HepG2 (cell line): ENCODE measurements around the gene CCDC150. TPM values are rescaled to one million over a fixed set of nuclear protein-coding genes. Genes with fewer than 3 reads are reported as not detected.

Source experiments
- ATAC-seq: fragments of 200-7000 bp; cut with Tn5 transposase; 3 replicates; pipeline ENCODE4 v1.9.1; 2020; ENCODE audit warnings: mild to moderate bottlenecking, moderate library complexity
- BruUV-seq: library from RNA; stranded (reverse); fragments of 400-500 nt; replicated peaks from 2 replicates; lab custom pipeline; 2021; lab: Mats Ljungman, UMichigan
- CTCF ChIA-PET: fragments of 300-600 bp; formaldehyde crosslinking; extraction: SDS; loops from one replicate; lab custom pipeline; 2021; ENCODE audit warnings: low total read pairs, inconsistent platforms, low intra/inter-chr PET ratio; lab: Yijun Ruan, JAX
- POLR2A ChIA-PET: fragments of 350-600 bp; sonication (Branson Sonifier 250); formaldehyde crosslinking; loops from one replicate; lab custom pipeline; 2020; ENCODE audit warnings: antibody characterized with exemption, inconsistent platforms; lab: Yijun Ruan, JAX
- DNase-seq: peaks from one replicate; pipeline ENCODE4 v3.0.0-alpha.2; 2015; ENCODE audit warnings: low spot score
- FAIRE-seq: peaks from 3 replicates; lab custom pipeline; 2011; peaks lifted over from hg19 to GRCh38; lab: Jason Lieb, UNC
- H2AFZ ChIP-seq: one replicate; pipeline ENCODE4 v1.6.1; 2011; ENCODE audit warnings: low read length, inconsistent platforms
- H3K27ac ChIP-seq: fragments of 300-600 bp; 3 replicates; pipeline ENCODE4 v1.8.0; 2011; ENCODE audit warnings: mixed run types, mild to moderate bottlenecking, mixed read lengths, low read length, inconsistent platforms; ENCODE audit not compliant: insufficient read depth; ENCODE audit errors: extremely low read length
- H3K27me3 ChIP-seq, 2 experiments: fragments of 200-600 bp in 1 of 2; 2 replicates in 1 of 2; 3 replicates in 1 of 2; pipeline versions ENCODE4 v1.6.0 to v1.8.0; 2011; ENCODE audit warnings: low read length in 2 of 2, mild to moderate bottlenecking in 2 of 2, moderate library complexity in 2 of 2, inconsistent platforms in 1 of 2; ENCODE audit not compliant: insufficient read depth in 2 of 2, control insufficient read depth in 1 of 2
- H3K36me3 ChIP-seq, 2 experiments: fragments of 200-600 bp in 1 of 2; replicated peaks in 1 of 2; 2 replicates in 1 of 2; 3 replicates in 1 of 2; pipeline versions ENCODE4 v1.5.1 to v1.8.0; 2011; ENCODE audit warnings: low read length in 2 of 2, inconsistent platforms in 1 of 2; ENCODE audit not compliant: insufficient read depth in 2 of 2, control insufficient read depth in 1 of 2
- H3K4me1 ChIP-seq: 2 replicates; pipeline ENCODE4 v1.5.1; 2012; ENCODE audit warnings: low read length, inconsistent platforms; ENCODE audit not compliant: insufficient read depth
- H3K4me2 ChIP-seq: 2 replicates; pipeline ENCODE4 v1.6.0; 2011; ENCODE audit warnings: low read depth, low read length, inconsistent platforms
- H3K4me3 ChIP-seq, 3 experiments: fragments of 200-600 bp in 1 of 3; sonication (generic), shearing (Covaris generic) in 1 of 3; replicated peaks in 1 of 3; 2 replicates each; pipeline ENCODE4 v1.5.1; 2011 to 2016; ENCODE audit warnings: low read length in 3 of 3, inconsistent platforms in 2 of 3, low read depth in 2 of 3, mild to moderate bottlenecking in 2 of 3, control low read depth in 1 of 3, mixed read lengths in 1 of 3; ENCODE audit not compliant: insufficient read depth in 1 of 3
- H3K79me2 ChIP-seq: one replicate; pipeline ENCODE4 v1.6.1; 2011; ENCODE audit warnings: low read length, inconsistent platforms; ENCODE audit not compliant: insufficient read depth
- H3K9ac ChIP-seq: 2 replicates; pipeline ENCODE4 v1.6.0; 2011; ENCODE audit warnings: mild to moderate bottlenecking, low read depth, low read length, inconsistent platforms; ENCODE audit not compliant: insufficient read depth
- H3K9me3 ChIP-seq: 2 replicates; pipeline ENCODE4 v1.5.1; 2012; ENCODE audit warnings: mild to moderate bottlenecking, low read length
- H4K20me1 ChIP-seq: 2 replicates; pipeline ENCODE4 v1.6.0; 2011; ENCODE audit warnings: inconsistent platforms, mild to moderate bottlenecking, low read length, moderate library complexity; ENCODE audit not compliant: insufficient read depth
- BORCS8-MEF2B ChIP-seq: sonication (generic); formaldehyde crosslinking; IDR thresholded peaks from 2 replicates; pipeline ENCODE4 v1.8.0; 2022; ENCODE audit warnings: mild to moderate bottlenecking, missing genetic modification reagents
- CBX1 ChIP-seq: IDR thresholded peaks from one replicate; pipeline ENCODE4 v1.6.1; 2016; ENCODE audit warnings: antibody characterized with exemption, low read depth
- CHD4 ChIP-seq: fragments of 200-600 bp; sonication (generic); IDR thresholded peaks from 2 replicates; pipeline ENCODE4 v1.7.0; 2017; ENCODE audit warnings: mild to moderate bottlenecking, low read length, borderline replicate concordance
- DMAP1 ChIP-seq: IDR thresholded peaks from 2 replicates; pipeline ENCODE4 v1.6.1; 2016
- HCFC1 ChIP-seq: fragments of 150-350 bp; IDR thresholded peaks from 2 replicates; pipeline ENCODE4 v1.6.1; 2014; ENCODE audit warnings: low read depth, low read length
- IRX3 ChIP-seq: sonication (generic); formaldehyde crosslinking; IDR thresholded peaks from 2 replicates; pipeline ENCODE4 v1.8.1; 2023; ENCODE audit warnings: mild to moderate bottlenecking, low read depth, missing genetic modification reagents, borderline replicate concordance
- KAT7 ChIP-seq: IDR thresholded peaks from 2 replicates; pipeline ENCODE4 v1.6.1; 2018; ENCODE audit warnings: borderline replicate concordance, missing compliant biosample characterization
- MIER2 ChIP-seq: IDR thresholded peaks from 2 replicates; pipeline ENCODE4 v1.6.1; 2016; ENCODE audit warnings: missing biosample characterization, missing genetic modification reagents
- NBN ChIP-seq: fragments of 450-650 bp; conservative IDR thresholded peaks from 2 replicates; pipeline ENCODE4 v1.6.1; 2017
- PREB ChIP-seq: sonication (generic); formaldehyde crosslinking; IDR thresholded peaks from 2 replicates; pipeline ENCODE4 v1.4.0; 2020; ENCODE audit warnings: missing genetic modification reagents
- RORA ChIP-seq: sonication (generic); formaldehyde crosslinking; IDR thresholded peaks from 2 replicates; pipeline ENCODE4 v1.5.0; 2020; ENCODE audit warnings: mild to moderate bottlenecking, missing genetic modification reagents, moderate library complexity
- SNAPC2 ChIP-seq: sonication (generic); formaldehyde crosslinking; IDR thresholded peaks from 2 replicates; pipeline ENCODE4 v1.8.1; 2022; ENCODE audit warnings: mild to moderate bottlenecking, missing genetic modification reagents
- SOX6 ChIP-seq, 2 experiments: fragments of 450-650 bp in 1 of 2; sonication (generic) in 1 of 2; formaldehyde crosslinking in 1 of 2; IDR thresholded peaks; 2 replicates each; pipeline versions ENCODE4 v1.4.0 to v1.6.1; 2017 to 2020; ENCODE audit warnings: antibody characterized with exemption in 1 of 2, mild to moderate bottlenecking in 1 of 2, missing genetic modification reagents in 1 of 2
- SYNCRIP ChIP-seq: fragments of 200-400 bp; formaldehyde crosslinking; IDR thresholded peaks from 2 replicates; pipeline ENCODE4 v1.6.1; 2018; ENCODE audit warnings: mild to moderate bottlenecking, low read depth, low read length; ENCODE audit not compliant: insufficient read depth
- TCF7 ChIP-seq: sonication (generic); IDR thresholded peaks from 2 replicates; pipeline ENCODE4 v1.6.1; 2016; ENCODE audit warnings: antibody characterized with exemption, low read depth
- THRA ChIP-seq: sonication (generic); formaldehyde crosslinking; IDR thresholded peaks from 2 replicates; pipeline ENCODE4 v1.4.0; 2020; ENCODE audit warnings: missing genetic modification reagents, borderline replicate concordance
- ZNF24 ChIP-seq: fragments of 450-650 bp; IDR thresholded peaks from 2 replicates; pipeline ENCODE4 v1.6.1; 2017; ENCODE audit warnings: antibody characterized with exemption, mild to moderate bottlenecking
- ZNF251 ChIP-seq: sonication (generic); formaldehyde crosslinking; IDR thresholded peaks from 2 replicates; pipeline ENCODE4 v1.9.0; 2021; ENCODE audit warnings: mild to moderate bottlenecking, missing genetic modification reagents
- ZNF512 ChIP-seq: sonication (generic); formaldehyde crosslinking; IDR thresholded peaks from 2 replicates; pipeline ENCODE4 v1.4.0; 2020; ENCODE audit warnings: mild to moderate bottlenecking, missing genetic modification reagents
- ZNF563 ChIP-seq: sonication (generic); formaldehyde crosslinking; IDR thresholded peaks from 2 replicates; pipeline ENCODE4 v1.8.0; 2022; ENCODE audit warnings: mild to moderate bottlenecking, moderate library complexity, missing genetic modification reagents
- ZNF598 ChIP-seq: sonication (generic); formaldehyde crosslinking; IDR thresholded peaks from 2 replicates; pipeline ENCODE4 v1.5.1; 2020; ENCODE audit warnings: mild to moderate bottlenecking, missing genetic modification reagents, borderline replicate concordance
- ZNF792 ChIP-seq: IDR thresholded peaks from 2 replicates; pipeline ENCODE4 v1.6.1; 2016
- WGBS: methylation state at CpG from one replicate; pipeline ENCODE4 v1.1.6; 2017; ENCODE audit warnings: low lambda C conversion rate; 5-methylcytosine and 5-hydroxymethylcytosine counted together
- in situ Hi-C: cut with HindIII; loops from 2 replicates; pipeline ENCODE4 v1.10.0; 2017; ENCODE audit warnings: low pct_unique_long_range_greater_than_20kb; ENCODE audit not compliant: extremely low pct_ligation_motif_present
- intact Hi-C: fragments of 100-400 bp; cut with micrococcal nuclease; formaldehyde crosslinking; loops from one replicate; pipeline ENCODE4 v1.10.0; 2022; ENCODE audit not compliant: unreplicated experiment
- polyA plus RNA-seq, 8 experiments: library from polyadenylated mRNA; depleted of rRNA in 3 of 8; stranded (reverse) in 7 of 8; unstranded in 1 of 8; fragments of >200 nt; fragmentation: Illumina TruSeq in 4 of 8; extraction: Trizol in 4 of 8; gene quantifications; 2 replicates each; pipeline versions ENCODE4 v1.2.1 to v1.2.3, GENCODE V29; 2011 to 2016; ENCODE audit warnings: low read depth in 4 of 8, missing spikeins in 1 of 8, mixed read lengths in 1 of 8; ENCODE audit not compliant: insufficient read depth in 1 of 8
- total RNA-seq, 5 experiments: library from RNA; depleted of rRNA; stranded (reverse); fragments of >200 nt; fragmentation: Illumina TruSeq; extraction: Trizol; gene quantifications; 2 replicates each; pipeline ENCODE4 v1.2.3, GENCODE V29; 2016; ENCODE audit warnings: low read depth in 1 of 5

CCDC150 gene
- total and polyA plus RNA-seq, 2 of the 13 experiments (the other 11 are each of a cell fraction or from before 2014, with no cell fraction given), result 14.9 to 32.6 TPM

- no peak for TF ChIP-seq KAT7
- peak; percentile 71 for TF ChIP-seq ZNF563 (CRISPR knock-in tag)
- no peak; the same call in 1 of the 2 replicates for TF ChIP-seq IRX3
- TF ChIP-seq RORA (CRISPR knock-in tag), result no peak
- TF ChIP-seq MIER2 (CRISPR knock-in tag), result no peak
- no peak for TF ChIP-seq NBN
- no peak for TF ChIP-seq SOX6 (IDR thresholded peaks at IDR 0.05)
- TF ChIP-seq SOX6 (CRISPR knock-in tag; IDR thresholded peaks at IDR 0.05), result no peak
- no peak for TF ChIP-seq ZNF24
- TF ChIP-seq, all 625 proteins: peak for 64
Measured at GRCh38 chr2:196592911-196593881, 46.3 kb upstream of the CCDC150 start, which contains the start of gene HECW2 (continued).

GRCh38 chr2:196594158-196594557 lies 45.4 kb upstream of the CCDC150 start:
- no peaks in the 10 kb centered on the region for H3K79me2 ChIP-seq
- no peak overlapping the region for H3K4me3 ChIP-seq
- ATAC-seq (no peak), FAIRE-seq (no peak), DNase-seq (no peak)
- peaks cover 11% of the 10 kb centered on the region for H3K4me1 ChIP-seq
- H3K9me3 ChIP-seq, result no peaks in the 10 kb centered on the region
- H4K20me1 ChIP-seq, result no peaks in the 10 kb centered on the region
- no peak overlapping the region for H3K4me2 ChIP-seq
- in situ Hi-C loops, result no loop called here
- no peaks in the 10 kb centered on the region for H3K36me3 ChIP-seq
- intact Hi-C loops, result no loop called here
- no peak overlapping the region for H3K27ac ChIP-seq
- H2AFZ ChIP-seq, result no peak overlapping the region
- no peak overlapping the region for H3K9ac ChIP-seq
- CTCF ChIA-PET, result no interaction called here
- BruUV-seq, result no TSS peak
- H3K27me3 ChIP-seq, result peaks cover 6 to 53% of the 10 kb centered on the region in 2 experiments; a peak in 4 of 5 replicates
- POLR2A ChIA-PET, result no interaction called here
- 66% methylated on average over 6 of the region's 6 CpGs for WGBS
- TF ChIP-seq SNAPC2 (CRISPR knock-in tag), result no peak
- no peak for TF ChIP-seq BORCS8-MEF2B (CRISPR knock-in tag)
- TF ChIP-seq ZNF251, result no peak
- TF ChIP-seq THRA, result no peak
- no peak for TF ChIP-seq HCFC1
- no peak for TF ChIP-seq CBX1
- TF ChIP-seq PREB (CRISPR knock-in tag), result no peak
- TF ChIP-seq ZNF512, result no peak
- no peak for TF ChIP-seq ZNF792 (CRISPR knock-in tag)
- no peak for TF ChIP-seq ZNF598
- TF ChIP-seq SYNCRIP, result no peak
- TF ChIP-seq TCF7, result no peak
- TF ChIP-seq CHD4, result no peak
- no peak for TF ChIP-seq DMAP1 (CRISPR knock-in tag)
